ENCODE measurements around the gene NOSIP.

NOSIP gene

DNA sequence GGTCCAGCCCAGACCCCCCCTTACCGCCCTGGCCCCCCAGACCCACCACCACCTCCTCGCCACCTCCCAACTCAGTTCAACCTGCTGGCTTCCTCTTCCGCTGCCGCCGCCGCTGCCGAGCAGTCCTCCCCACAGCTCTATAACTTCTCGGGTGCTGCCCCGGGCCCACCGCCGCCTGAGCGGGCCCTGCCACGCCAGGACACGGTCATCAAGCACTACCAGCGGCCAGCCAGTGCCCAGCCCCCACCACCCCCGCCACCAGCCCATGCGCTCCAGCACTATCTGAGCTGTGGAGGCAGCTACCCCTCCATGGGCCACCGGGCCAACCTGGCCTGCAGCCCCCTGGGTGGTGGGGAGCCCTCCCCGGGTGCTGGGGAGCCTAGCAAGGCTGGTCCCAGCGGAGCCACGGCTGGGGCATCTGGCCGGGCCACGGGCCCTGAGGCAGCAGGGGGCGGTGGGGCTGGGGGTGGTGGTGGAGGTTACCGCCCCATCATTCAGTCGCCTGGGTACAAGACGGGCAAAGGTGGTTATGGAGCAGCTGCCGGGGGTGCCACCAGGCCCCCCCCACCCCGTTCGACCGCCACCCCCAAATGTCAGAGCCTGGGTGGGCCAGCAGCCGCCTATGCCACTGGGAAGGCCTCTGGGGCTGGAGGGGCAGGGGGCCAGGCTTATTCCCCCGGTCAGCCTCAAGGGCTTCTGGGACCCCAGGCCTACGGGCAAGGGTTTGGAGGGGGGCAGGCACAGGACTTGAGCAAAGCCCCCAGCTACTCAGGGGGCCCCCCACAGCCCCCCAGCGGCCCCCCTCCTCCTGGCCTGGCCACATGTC lies 14.8 kb upstream of the NOSIP start:
- no peak for DNase-seq

DNA sequence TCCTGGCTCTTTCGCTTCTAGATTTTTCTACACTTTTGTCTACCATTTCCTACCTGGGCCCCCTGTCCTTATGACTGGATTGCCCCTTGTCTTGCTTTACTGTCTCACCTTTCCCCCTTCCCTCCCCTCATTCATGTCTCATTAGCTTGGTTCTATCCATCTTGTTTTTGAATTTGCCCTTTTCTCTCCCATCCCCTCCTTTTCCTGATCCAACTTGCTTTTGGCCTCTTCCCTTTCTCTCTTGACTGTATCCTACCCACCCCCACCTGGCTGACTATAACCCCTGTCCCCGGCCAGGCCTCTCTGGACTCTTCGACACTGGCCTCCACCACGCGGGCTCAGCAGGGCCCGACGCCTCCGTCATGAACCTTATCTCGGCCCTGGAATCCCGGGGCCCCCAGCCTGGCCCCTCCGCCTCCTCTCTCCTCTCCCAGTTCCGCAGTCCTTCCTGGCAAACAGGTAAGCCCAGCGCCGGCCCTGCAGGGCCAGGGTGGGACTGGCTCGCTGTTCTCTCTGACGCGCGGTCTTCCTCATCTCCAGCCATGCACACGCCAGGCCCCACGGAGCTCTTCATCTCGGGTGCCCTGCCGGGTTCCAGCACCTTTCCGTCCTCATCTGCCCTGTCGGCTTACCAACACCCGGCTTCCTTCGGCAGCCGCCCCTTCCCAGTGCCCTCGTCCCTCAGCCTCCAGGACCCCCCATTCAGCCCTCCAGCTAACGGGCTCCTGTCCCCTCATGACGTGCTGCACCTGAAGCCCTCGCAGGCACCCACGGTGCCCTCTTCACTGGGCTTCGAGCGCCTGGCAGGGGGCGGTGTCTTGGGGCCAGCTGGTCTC lies 14.0 kb upstream of the NOSIP start:
- no peak for DNase-seq

DNA sequence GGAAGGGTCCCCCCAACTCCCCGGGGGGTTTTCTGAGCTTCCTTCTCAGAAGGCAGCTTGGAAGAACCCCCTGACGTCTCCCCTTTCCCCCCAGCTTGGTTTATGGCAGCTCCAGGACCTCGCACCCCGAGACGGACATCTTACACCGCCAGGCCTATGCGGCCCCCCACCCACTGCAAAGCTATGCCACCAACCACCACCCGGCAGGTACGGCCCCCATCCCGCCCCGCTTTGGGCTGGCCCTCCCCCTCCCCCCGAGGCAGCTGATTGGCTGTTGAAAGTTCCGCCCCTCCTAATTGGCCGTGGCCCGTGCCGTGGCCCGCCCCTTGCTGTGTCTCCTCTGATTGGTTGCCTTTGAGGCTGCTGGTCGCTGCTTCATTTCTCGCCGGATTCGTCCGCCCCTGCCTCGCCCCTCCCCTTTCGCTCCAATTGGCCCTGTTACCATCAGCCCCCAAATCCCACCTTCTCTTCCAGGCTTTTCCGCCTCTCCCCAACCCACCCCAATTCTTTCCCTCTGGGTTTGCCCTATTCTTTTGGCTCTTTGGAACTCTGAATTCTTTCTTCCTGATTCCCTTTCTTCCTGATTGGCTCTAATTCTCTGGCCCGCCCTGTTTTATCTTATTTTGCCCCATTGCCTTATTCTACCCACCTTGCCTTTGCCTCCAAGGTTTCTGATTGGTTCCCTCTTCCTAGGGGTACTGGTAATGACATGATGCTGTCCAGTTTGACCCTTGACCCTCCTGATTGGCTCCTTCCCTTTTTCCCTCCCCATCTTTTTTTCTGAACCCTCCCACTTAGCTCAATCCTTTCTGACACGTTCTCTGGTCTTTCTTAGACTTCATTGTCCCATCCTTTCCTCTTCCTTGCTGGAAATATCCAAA lies 13.1 kb upstream of the NOSIP start:
- peak; percentile 91 for DNase-seq

DNA sequence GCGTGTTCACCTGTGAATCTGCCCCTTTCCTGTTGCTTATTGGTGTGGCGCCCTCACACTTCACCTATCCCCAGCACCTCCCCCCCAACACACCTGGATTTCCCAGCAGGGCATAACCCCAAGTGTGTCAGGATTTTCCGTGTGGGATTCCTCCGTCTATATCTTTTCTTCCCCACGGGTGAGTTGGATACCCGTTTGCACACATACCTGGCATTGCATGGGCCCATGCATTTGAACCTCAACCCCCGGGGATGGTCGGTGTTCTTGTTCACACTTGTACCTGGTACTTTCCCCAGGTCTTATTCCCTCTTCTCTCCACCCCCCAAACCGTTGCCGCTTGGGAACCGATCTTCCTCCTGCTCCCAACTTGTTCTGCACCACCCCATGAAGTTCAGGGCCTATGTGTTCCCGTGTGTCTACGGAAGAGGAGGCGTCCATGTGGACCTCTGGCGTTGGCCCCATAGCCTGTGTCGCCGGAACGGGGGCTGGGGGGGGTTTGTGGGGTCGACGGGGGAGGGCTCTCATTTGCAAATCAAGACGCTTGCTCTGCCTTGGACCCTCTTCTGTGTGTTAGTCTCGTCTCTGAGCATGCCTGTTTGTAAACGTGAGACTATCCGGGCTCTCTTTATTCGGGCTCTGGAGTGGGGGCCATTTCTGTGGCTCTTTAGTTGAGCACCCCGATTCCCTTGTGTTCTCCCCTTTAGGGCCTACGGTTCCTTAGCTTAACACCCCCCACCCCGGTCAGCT lies 12.3 kb upstream of the NOSIP start:
- no peak for DNase-seq

GRCh38 chr19:49591731-49592485 lies 11.6 kb upstream of the NOSIP start:
- DNase-seq: peak; percentile 15

- peak; percentile 43 for DNase-seq
Observed at GRCh38 chr19:49590971-49591730, 10.8 kb upstream of the NOSIP start, which contains the start of gene PRR12. TSS of gene PRR12 (plus strand) at chr19:49591182. CDS start at chr19:49591655, 473 bp downstream.

DNA sequence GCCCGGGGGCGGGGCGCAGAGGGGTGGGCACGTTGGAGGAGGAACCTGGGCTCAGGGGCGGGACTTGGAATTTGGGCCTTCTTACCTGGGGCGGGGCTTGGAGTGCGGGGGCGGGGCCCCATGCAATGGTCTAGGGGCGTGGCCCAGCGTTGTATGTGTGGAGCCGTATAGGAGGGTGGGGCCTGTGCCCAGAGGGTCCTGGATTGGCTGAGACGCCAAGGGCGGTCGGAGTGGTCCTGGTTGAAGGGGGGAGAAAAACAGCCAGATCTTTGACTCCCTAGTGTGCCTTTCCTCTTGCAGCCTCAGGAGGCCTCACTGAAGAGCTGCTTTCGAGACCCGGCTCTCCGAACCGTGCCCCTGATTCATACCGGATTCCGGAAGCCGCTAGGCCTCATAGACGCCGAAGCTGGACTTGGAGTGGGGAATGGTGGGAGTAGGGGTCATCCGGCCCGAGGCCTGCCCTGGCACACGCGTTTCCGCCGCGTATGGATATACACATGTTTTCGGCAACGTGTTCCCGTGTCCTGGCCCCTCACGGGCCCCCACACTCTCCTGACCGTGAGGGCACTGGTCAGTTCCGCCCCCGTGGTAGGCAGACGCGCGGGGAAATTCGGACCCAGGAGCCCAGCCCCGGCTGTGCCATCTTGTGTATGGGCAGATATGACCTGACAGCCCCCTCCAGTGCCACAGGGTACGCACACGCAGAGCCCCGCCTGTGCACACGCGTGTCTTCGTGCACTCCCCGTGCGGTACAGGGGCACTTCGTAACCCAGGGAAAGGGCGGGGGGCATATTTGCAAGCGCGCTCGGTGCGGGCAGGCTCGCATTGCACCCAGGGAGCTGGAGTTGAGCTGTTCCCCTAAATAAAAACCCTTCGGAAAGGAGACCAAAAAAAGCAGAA lies 10.0 kb upstream of the NOSIP start:
- peak; percentile 95 for DNase-seq

DNA sequence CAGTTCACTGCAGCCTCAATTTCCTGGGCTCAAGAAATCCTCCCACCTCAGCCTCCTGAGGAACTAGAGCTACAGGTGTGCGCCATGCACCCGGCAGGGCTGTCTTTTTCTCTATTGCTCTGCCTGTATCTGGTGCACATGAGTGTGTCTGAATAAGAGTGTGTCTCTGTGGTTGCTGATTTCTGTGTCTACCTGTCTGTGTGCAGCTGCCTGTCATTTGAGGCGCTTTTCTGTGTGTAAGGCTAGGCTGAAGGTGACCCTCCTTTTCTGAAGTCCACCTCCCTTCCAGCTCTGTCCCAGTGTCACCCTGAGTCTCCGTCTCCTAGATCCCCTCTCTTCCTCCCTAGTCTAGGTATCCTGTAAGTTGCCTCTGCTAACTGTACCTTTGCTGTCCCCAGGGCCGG lies 9.1 kb upstream of the NOSIP start:
- DNase-seq: no peak

DNA sequence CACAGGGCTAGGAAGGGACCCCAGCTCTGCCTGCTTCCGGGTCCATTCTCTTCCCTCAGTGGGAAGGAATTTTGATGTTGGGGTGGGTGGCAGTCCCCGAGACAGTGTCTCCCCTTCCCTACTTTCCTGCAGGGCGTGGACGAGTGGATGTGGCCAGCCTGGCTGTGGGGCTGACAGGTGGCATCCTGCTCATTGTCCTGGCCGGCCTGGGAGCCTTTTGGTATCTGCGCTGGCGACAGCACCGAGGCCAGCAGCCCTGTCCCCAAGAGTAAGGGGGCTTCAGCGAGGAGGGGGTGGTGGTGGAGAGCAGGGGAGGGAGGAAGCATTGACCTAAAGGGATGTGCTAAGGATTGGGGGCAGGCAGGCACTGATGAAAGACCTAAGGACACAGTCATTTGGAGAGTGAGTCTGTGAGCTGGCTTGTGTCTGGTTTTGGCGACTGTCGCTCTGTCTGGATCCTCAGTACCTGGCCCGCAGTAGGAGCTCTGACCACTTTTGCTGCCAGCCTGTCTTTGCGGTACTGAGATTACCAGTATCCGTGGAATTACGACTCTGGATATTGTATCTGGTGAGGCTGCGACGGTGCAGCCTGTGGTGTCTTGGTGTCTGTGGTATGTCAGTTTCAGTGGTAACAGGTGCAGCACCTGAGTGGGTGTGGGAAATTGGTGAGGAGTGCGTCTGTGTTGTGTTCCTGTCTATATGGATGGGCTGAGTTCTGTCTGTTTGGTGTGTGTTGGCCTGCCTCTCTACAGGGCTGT lies 8.2 kb upstream of the NOSIP start:
- DNase-seq: no peak

GRCh38 chr19:49587227-49587626 lies 6.9 kb upstream of the NOSIP start:
- DNase-seq: no peak

DNA sequence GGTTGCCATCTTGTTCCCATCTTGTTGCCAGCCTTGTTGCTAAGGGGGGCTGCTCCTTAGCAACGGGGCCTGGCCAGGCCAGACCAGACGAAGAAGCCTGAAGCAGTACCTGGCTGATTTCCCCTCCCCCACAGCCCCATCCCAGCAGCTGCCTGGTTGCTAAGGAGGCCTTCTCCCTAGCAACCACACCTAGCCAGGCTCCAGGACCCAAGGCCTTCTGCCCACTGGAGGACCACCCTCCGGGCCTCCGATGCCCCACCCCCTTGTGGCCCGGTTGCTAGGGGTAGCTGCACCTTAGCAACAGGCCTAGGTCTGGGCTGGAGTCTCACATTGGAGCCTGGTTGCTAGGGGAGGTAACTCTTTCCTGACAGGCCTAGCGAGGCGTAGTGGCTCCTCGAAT lies 4.7 kb upstream of the NOSIP start:
- no peak for DNase-seq

- no peak for DNase-seq
Observed at GRCh38 chr19:49583239-49583638, 2.9 kb upstream of the NOSIP start.

GRCh38 chr19:49581007-49581508 lies 702 bp upstream of the NOSIP start, which contains the start of gene PRRG2:
TSS of gene PRRG2 (plus strand) at chr19:49581316. CDS start at chr19:49583220, 1,904 bp downstream.
- no peak for DNase-seq

DNA sequence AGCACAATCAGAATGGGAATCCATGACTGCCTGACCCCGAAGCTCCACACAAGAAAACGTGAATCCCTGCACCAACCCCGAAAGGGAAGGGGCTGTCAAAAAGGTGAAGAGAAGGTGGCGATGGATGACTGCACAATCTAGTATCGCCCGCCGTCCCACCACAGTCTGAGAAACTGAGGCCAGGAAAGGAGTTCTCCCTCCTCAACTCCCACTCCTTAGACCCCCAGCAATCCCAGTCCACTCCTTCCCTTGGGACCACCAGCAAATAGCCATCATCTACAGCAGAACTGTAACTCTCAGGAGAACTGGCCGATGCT lies 451 bp downstream of the NOSIP start:
- no peak for DNase-seq

DNA sequence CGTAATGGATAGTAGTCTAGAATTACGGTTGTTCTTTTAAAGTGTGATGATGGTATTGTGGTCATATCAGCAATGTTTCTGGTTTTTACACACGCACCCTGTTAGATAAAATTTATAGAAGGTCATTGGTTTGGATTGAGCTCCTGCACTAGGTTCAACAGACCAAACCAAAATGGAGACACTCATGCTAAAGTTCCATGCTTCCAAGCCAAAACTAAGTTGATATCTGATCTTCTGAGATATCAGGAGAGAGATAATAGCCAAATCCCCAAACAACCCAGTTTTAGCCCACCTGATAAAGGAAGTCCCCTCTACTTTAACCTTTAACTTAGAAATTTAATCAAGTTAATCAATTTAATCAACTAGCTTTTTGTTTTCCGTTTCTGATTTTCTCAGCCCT lies 1.2 kb downstream of the NOSIP start:
- no peak for DNase-seq

DNA sequence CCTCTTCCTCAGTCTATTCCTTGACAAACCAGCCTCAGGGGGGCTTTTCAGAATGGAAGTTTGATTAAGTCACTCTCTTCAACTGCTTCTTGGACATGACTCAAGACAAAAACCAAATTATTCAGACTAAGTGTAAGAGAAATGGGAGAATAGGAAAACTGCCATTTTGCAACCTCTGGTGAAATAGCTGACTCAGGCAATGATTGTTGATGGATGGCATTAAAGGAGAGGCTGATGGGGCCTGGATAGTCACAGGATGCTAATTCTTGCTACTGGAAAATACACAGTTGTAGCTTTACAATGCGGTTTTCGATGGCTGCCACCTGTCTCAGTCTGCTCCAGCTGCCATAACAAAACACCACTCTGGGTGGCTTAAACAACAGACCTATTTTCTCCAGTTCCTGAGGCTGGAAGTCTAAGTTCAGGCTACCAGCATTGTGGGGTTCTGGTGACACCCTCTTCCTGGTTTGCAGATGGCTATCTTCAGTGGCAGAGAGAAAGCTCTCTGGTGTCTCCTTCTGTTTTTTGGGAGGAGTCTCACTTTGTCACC lies 6.1 kb downstream of the NOSIP start:
- no peak for DNase-seq

GRCh38 chr19:49573425-49573824 lies 6.9 kb downstream of the NOSIP start:
- DNase-seq: no peak

DNA sequence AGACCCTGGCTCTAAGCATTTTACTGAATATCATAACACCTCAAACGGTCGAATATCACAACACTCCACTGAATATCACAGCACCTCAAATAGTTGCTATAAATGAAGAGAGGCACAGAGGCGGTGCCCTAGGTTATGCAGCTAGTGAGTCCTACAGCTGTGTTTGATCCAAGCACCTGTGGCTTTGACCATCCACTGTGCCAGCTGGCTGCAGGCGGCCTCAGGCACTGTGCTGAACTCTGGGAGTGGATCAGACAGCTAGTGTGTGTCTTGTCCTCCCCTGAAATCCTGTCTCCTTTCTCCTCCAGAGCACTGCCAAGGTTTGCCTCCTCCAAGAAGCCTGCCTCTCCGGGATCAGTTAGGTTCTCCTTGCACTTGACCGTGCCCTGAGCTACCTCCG lies 7.3 kb downstream of the NOSIP start:
- no peak for DNase-seq

All from suppressor macrophage treated with lipopolysaccharide for 4 hours (primary cell).